H1 (cell line): ENCODE measurements around the gene NDUFA8. TPM values are rescaled to one million over a fixed set of nuclear protein-coding genes. Genes with fewer than 3 reads are reported as not detected.

ENCODE experiments used
- CTCF ChIA-PET: fragments of 300-600 bp; sonication (Branson Sonifier 250); formaldehyde crosslinking; loops from one replicate; lab custom pipeline; 2021; ENCODE audit not compliant: partially characterized antibody; lab: Charles Lee
- POLR2A ChIA-PET: fragments of 300-600 bp; sonication (Branson Sonifier 250); formaldehyde crosslinking; loops from one replicate; lab custom pipeline; 2021; ENCODE audit warnings: inconsistent platforms; ENCODE audit not compliant: partially characterized antibody; lab: Charles Lee
- DNase-seq, 2 experiments: peaks; one replicate each; pipeline versions ENCODE4 v3.0.0 to v3.0.0-alpha.2; 2010 to 2022; ENCODE audit warnings: low spot score in 2 of 2, low read depth in 1 of 2, mixed read lengths in 1 of 2
- FAIRE-seq: peaks from 2 replicates; lab custom pipeline; 2011; peaks lifted over from hg19 to GRCh38; lab: Jason Lieb, UNC
- H2AFZ ChIP-seq: 2 replicates; pipeline ENCODE4 v1.8.1; 2012; ENCODE audit warnings: low read length, inconsistent platforms
- H2AK5ac ChIP-seq: 2 replicates; pipeline ENCODE4 v1.6.1; 2013; ENCODE audit warnings: low read depth, low read length
- H2BK120ac ChIP-seq: replicated peaks from 2 replicates; pipeline ENCODE3; 2013; ENCODE audit warnings: low read depth, low read length, inconsistent platforms
- H2BK12ac ChIP-seq: 2 replicates; pipeline ENCODE4 v1.6.1; 2013; ENCODE audit warnings: low read depth, low read length
- H2BK15ac ChIP-seq: 2 replicates; pipeline ENCODE4 v1.6.1; 2013; ENCODE audit warnings: low read length
- H2BK20ac ChIP-seq: 2 replicates; pipeline ENCODE4 v1.6.1; 2013; ENCODE audit warnings: low read length
- H2BK5ac ChIP-seq: 2 replicates; pipeline ENCODE4 v1.6.1; 2013; ENCODE audit warnings: low read depth, low read length
- H3K14ac ChIP-seq: 2 replicates; pipeline ENCODE4 v1.6.1; 2013; ENCODE audit warnings: inconsistent platforms; ENCODE audit not compliant: insufficient read length
- H3K18ac ChIP-seq: 2 replicates; pipeline ENCODE4 v1.6.1; 2013; ENCODE audit warnings: low read length; ENCODE audit errors: extremely low read depth
- H3K23ac ChIP-seq: 2 replicates; pipeline ENCODE4 v1.6.1; 2013; ENCODE audit warnings: inconsistent platforms; ENCODE audit not compliant: insufficient read length
- H3K23me2 ChIP-seq: 2 replicates; pipeline ENCODE4 v1.6.1; 2013; ENCODE audit warnings: low read depth, low read length
- H3K27ac ChIP-seq: 2 replicates; pipeline ENCODE4 v1.6.1; 2011; ENCODE audit warnings: low read depth, low read length, inconsistent platforms
- H3K27me3 ChIP-seq, 4 experiments: replicated peaks in 1 of 4; 1 replicate in 1 of 4; 2 replicates in 3 of 4; pipeline versions ENCODE4 v1.6.1 to v1.8.1; 2011 to 2013; ENCODE audit warnings: low read length in 3 of 4, mild to moderate bottlenecking in 3 of 4, inconsistent platforms in 2 of 4, mixed read lengths in 2 of 4, moderate library complexity in 1 of 4; ENCODE audit not compliant: control insufficient read depth in 3 of 4, insufficient read depth in 3 of 4; ENCODE audit errors: extremely low read depth in 1 of 4
- H3K36me3 ChIP-seq, 4 experiments: 2 replicates each; pipeline versions ENCODE4 v1.6.1 to v1.8.1; 2011 to 2013; ENCODE audit warnings: mild to moderate bottlenecking in 4 of 4, low read length in 3 of 4, moderate library complexity in 2 of 4, control low read depth in 1 of 4, inconsistent platforms in 1 of 4; ENCODE audit not compliant: insufficient read depth in 4 of 4, control insufficient read depth in 2 of 4
- H3K4ac ChIP-seq: replicated peaks from 2 replicates; pipeline ENCODE3; 2013; ENCODE audit warnings: low read length, low read depth, mixed read lengths, inconsistent platforms; ENCODE audit not compliant: insufficient read length
- H3K4me1 ChIP-seq, 4 experiments: replicated peaks in 1 of 4; 1 replicate in 1 of 4; 2 replicates in 3 of 4; pipeline versions ENCODE4 v1.6.1 to v1.8.1; 2011 to 2013; ENCODE audit warnings: low read length in 3 of 4, inconsistent platforms in 2 of 4, mixed read lengths in 1 of 4; ENCODE audit not compliant: insufficient read depth in 4 of 4, control insufficient read depth in 3 of 4
- H3K4me2 ChIP-seq, 2 experiments: 2 replicates each; pipeline versions ENCODE4 v1.6.1 to v1.8.1; 2011 to 2013; ENCODE audit warnings: low read depth in 2 of 2, low read length in 2 of 2, control low read depth in 1 of 2, inconsistent platforms in 1 of 2, mild to moderate bottlenecking in 1 of 2; ENCODE audit not compliant: insufficient read depth in 1 of 2
- H3K4me3 ChIP-seq, 4 experiments: fragments of 200-600, 300-600 bp in 1 of 4; sonication (generic), shearing (Covaris generic), sonication (Bioruptor Twin) in 1 of 4; 2 replicates each; pipeline versions ENCODE4 v1.5.1 to v1.8.1; 2011 to 2016; ENCODE audit warnings: low read length in 4 of 4, low read depth in 3 of 4, control low read depth in 2 of 4, inconsistent platforms in 2 of 4, mild to moderate bottlenecking in 2 of 4, mixed read lengths in 1 of 4, moderate library complexity in 1 of 4; ENCODE audit not compliant: insufficient read depth in 2 of 4; ENCODE audit errors: extremely low read depth in 1 of 4
- H3K56ac ChIP-seq: replicated peaks from 2 replicates; pipeline ENCODE3; 2013; ENCODE audit warnings: low read depth, mild to moderate bottlenecking, mixed read lengths, low read length, inconsistent platforms; ENCODE audit not compliant: insufficient read length
- H3K79me1 ChIP-seq: 2 replicates; pipeline ENCODE4 v1.6.1; 2013; ENCODE audit warnings: low read depth, low read length, control low read depth
- H3K79me2 ChIP-seq, 2 experiments: 2 replicates each; pipeline versions ENCODE4 v1.6.1 to v1.8.1; 2012 to 2013; ENCODE audit warnings: low read length in 2 of 2, mild to moderate bottlenecking in 2 of 2, inconsistent platforms in 1 of 2; ENCODE audit not compliant: insufficient read depth in 2 of 2, control insufficient read depth in 1 of 2
- H3K9ac ChIP-seq, 4 experiments: replicated peaks in 1 of 4; 1 replicate in 1 of 4; 2 replicates in 3 of 4; pipeline versions ENCODE4 v1.6.1 to v1.8.1; 2011 to 2013; ENCODE audit warnings: low read depth in 3 of 4, low read length in 3 of 4, control low read depth in 2 of 4, mild to moderate bottlenecking in 2 of 4, moderate library complexity in 2 of 4, inconsistent platforms in 1 of 4; ENCODE audit errors: extremely low read depth in 1 of 4
- H3K9me3 ChIP-seq, 2 experiments: 2 replicates each; pipeline versions ENCODE4 v1.6.1 to v1.8.1; 2012 to 2013; ENCODE audit warnings: mild to moderate bottlenecking in 2 of 2, moderate library complexity in 2 of 2, control low read depth in 1 of 2, inconsistent platforms in 1 of 2, low read depth in 1 of 2, low read length in 1 of 2, mixed read lengths in 1 of 2; ENCODE audit not compliant: insufficient read depth in 2 of 2
- H4K20me1 ChIP-seq, 2 experiments: replicated peaks in 1 of 2; 2 replicates each; pipeline versions ENCODE3 to v1.8.1; 2011 to 2013; ENCODE audit warnings: inconsistent platforms in 2 of 2, low read length in 2 of 2, mild to moderate bottlenecking in 1 of 2; ENCODE audit not compliant: insufficient read depth in 2 of 2, control insufficient read depth in 1 of 2
- H4K5ac ChIP-seq: 2 replicates; pipeline ENCODE4 v1.6.1; 2013; ENCODE audit warnings: low read length, low read depth, mixed read lengths, inconsistent platforms; ENCODE audit not compliant: insufficient read length
- H4K8ac ChIP-seq: 2 replicates; pipeline ENCODE4 v1.8.0; 2013; ENCODE audit warnings: mild to moderate bottlenecking, moderate library complexity, low read length, inconsistent platforms; ENCODE audit not compliant: insufficient read depth; ENCODE audit errors: extremely low read depth
- H4K91ac ChIP-seq: replicated peaks from 2 replicates; pipeline ENCODE3; 2013; ENCODE audit warnings: low read length, mixed read lengths, inconsistent platforms; ENCODE audit not compliant: insufficient read length
- JUND ChIP-seq: IDR thresholded peaks from 2 replicates; pipeline ENCODE4 v1.6.1; 2011; ENCODE audit warnings: mild to moderate bottlenecking, improper control_type of control experiment, low read length
- KDM5A ChIP-seq: fragments of 200-600 bp; IDR thresholded peaks from 2 replicates; pipeline ENCODE4 v1.7.1; 2012; ENCODE audit warnings: mild to moderate bottlenecking, low read length, inconsistent platforms, mixed read lengths
- RAD21 ChIP-seq, 2 experiments: IDR thresholded peaks in 1 of 2; conservative IDR thresholded peaks in 1 of 2; 2 replicates each; pipeline ENCODE4 v1.6.1; 2011; ENCODE audit warnings: low read depth in 2 of 2, low read length in 2 of 2, improper control_type of control experiment in 1 of 2, inconsistent platforms in 1 of 2, mild to moderate bottlenecking in 1 of 2, moderate library complexity in 1 of 2
- SAP30 ChIP-seq: fragments of 300-600 bp; sonication (generic); IDR thresholded peaks from 2 replicates; pipeline ENCODE4 v1.7.1; 2012; ENCODE audit warnings: low read length, moderate library complexity, mild to moderate bottlenecking, inconsistent platforms; ENCODE audit not compliant: insufficient read depth, insufficient replicate concordance
- WGBS, 2 experiments: shearing (Covaris generic) in 1 of 2; methylation state at CpG; one replicate each; pipeline versions ENCODE4 v1.1.6 to v1.1.7; 2013 to 2015; ENCODE audit warnings: low lambda C conversion rate in 2 of 2, mixed read lengths in 2 of 2, inconsistent platforms in 1 of 2, low coverage in 1 of 2, missing lambda C conversion rate in 1 of 2; ENCODE audit not compliant: insufficient replicate concordance in 2 of 2, insufficient coverage in 1 of 2, insufficient read length in 1 of 2; ENCODE audit errors: extremely low coverage in 1 of 2, missing lambda C conversion rate in 1 of 2; 5-methylcytosine and 5-hydroxymethylcytosine counted together
- polyA plus RNA-seq, 7 experiments: library from polyadenylated mRNA; depleted of rRNA in 3 of 7; stranded (reverse) in 5 of 7; unstranded in 2 of 7; fragments of >200 nt in 5 of 7; fragments of 200-250 nt in 2 of 7; gene quantifications; 1 replicate in 5 of 7; 2 replicates in 1 of 7; 4 replicates in 1 of 7; pipeline versions ENCODE4 v1.2.1 to v1.2.3, GENCODE V29; 2011 to 2013; ENCODE audit warnings: missing spikeins in 2 of 7, mixed read lengths in 2 of 7
- total RNA-seq: library from RNA; stranded (reverse); fragmentation: NEBNext Ultra II Directional; extraction: Animal tissue kit (Norgen Biotek cat#: 25700); gene quantifications from 2 replicates; pipeline ENCODE4 v1.2.1, GENCODE V29; 2021
- TF ChIP-seq, protein P1 (sequence below), 3 experiments: IDR thresholded peaks; 1 replicate in 2 of 3; 2 replicates in 1 of 3; pipeline versions ENCODE4 v1.5.1 to v1.6.1; 2011; ENCODE audit warnings: low read length in 3 of 3, mild to moderate bottlenecking in 3 of 3, inconsistent platforms in 2 of 3, low read depth in 1 of 3, moderate library complexity in 1 of 3; ENCODE audit not compliant: insufficient read depth in 1 of 3; ENCODE audit errors: control extremely low read depth in 1 of 3

NDUFA8 gene
- total and polyA plus RNA-seq, 2 of the 8 experiments (the other 6 are each of a cell fraction or from before 2014, with no cell fraction given) = 61.0 to 73.8 TPM

DNA sequence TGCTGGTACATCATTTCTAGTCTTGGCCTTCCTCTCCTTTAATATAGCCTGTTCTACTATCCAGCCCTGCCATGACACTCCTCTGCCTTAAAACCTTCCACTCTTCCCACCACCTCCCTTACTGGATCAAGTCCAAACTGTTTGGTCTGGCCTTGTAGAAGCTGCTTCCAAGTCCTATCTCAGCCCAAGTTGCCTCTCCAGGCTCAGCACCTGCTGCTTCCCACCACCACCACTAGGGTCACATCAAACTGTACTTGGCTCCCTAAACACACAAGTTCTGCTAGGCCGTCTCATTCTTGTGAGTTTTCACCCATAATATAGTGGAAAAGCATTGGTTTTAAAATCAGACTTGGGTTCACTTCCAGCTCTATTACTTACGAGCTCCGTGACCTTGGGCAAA, 1.4 kb downstream of the NDUFA8 start:
- Histone ChIP-seq H3K79me1 (0 out of 2 replicates have a peak, but pooled peaks cover 2% of the 10 kb centered on the region), H4K91ac (no peak overlapping the region), H2AFZ (no peak overlapping the region), H3K56ac (no peak overlapping the region), H3K23me2 (peaks cover 2% of the 10 kb centered on the region), H3K14ac (no peak overlapping the region), H2BK12ac (no peak overlapping the region), H2BK120ac (no peak overlapping the region), H3K4me3 (no peak overlapping the region), H3K4me2 (peak overlapping the region in 1 of 2 experiments; percentile 100; a peak in 1 of 4 replicates), H2BK20ac (no peak overlapping the region), H3K4ac (no peak overlapping the region), H3K36me3 (no peaks in the 10 kb centered on the region), H3K4me1 (peaks cover 0 to 4% (median 0%) of the 10 kb centered on the region in 4 experiments; a peak in 2 of 7 replicates), H3K27me3 (no peaks in the 10 kb centered on the region), H2AK5ac (no peak overlapping the region), H4K8ac (no peak overlapping the region), H3K27ac (no peak overlapping the region), H3K9ac (no peak overlapping the region), H2BK5ac (no peak overlapping the region), H2BK15ac (no peak overlapping the region), H3K23ac (no peak overlapping the region), H4K5ac (no peak overlapping the region), H3K9me3 (peaks cover 0 to 4% of the 10 kb centered on the region in 2 experiments; a peak in 2 of 4 replicates), H3K79me2 (peaks cover 0 to 20% of the 10 kb centered on the region in 2 experiments; a peak in 3 of 4 replicates), H4K20me1 (peaks cover 0 to 2% of the 10 kb centered on the region in 2 experiments), H3K18ac (no peak overlapping the region)
- peak; percentile 32 to 51; a peak in 3 of 4 replicates for TF ChIP-seq RAD21 (IDR thresholded peaks at IDR 0.05 in 1 of 2, conservative IDR thresholded peaks at IDR 0.05 in 1 of 2; ENCODE audit: low read depth in 2 of 2, low read length in 2 of 2)
- no peak for TF ChIP-seq JUND
- TF ChIP-seq SAP30 = no peak
- TF ChIP-seq KDM5A = no peak
- TF ChIP-seq, protein P1, sequence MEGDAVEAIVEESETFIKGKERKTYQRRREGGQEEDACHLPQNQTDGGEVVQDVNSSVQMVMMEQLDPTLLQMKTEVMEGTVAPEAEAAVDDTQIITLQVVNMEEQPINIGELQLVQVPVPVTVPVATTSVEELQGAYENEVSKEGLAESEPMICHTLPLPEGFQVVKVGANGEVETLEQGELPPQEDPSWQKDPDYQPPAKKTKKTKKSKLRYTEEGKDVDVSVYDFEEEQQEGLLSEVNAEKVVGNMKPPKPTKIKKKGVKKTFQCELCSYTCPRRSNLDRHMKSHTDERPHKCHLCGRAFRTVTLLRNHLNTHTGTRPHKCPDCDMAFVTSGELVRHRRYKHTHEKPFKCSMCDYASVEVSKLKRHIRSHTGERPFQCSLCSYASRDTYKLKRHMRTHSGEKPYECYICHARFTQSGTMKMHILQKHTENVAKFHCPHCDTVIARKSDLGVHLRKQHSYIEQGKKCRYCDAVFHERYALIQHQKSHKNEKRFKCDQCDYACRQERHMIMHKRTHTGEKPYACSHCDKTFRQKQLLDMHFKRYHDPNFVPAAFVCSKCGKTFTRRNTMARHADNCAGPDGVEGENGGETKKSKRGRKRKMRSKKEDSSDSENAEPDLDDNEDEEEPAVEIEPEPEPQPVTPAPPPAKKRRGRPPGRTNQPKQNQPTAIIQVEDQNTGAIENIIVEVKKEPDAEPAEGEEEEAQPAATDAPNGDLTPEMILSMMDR (IDR thresholded peaks at IDR 0.05; ENCODE audit: control extremely low read depth in 1 of 3, insufficient read depth in 1 of 3, low read depth in 1 of 3, low read length in 3 of 3) = peak; percentile 53 to 86 (median 82)
- POLR2A ChIA-PET = interaction anchor here (2.1 to 2.2 kb wide), 2 partner anchors 13 to 20 kb away, joined by 4 to 9 read pairs; no protein-coding TSS in a partner anchor
- FAIRE-seq = peak; percentile 52
- WGBS, 2 experiments = 86% methylated on average over 3 of the region's 3 CpGs; no CpG with 5 or more reads in 1 of the 2 experiments
- peak in 1 of 2 experiments; percentile 34 for DNase-seq
- CTCF ChIA-PET = interaction anchor here (0.7 to 4.9 kb wide), 33 partner anchors 10 to 221 kb away, joined by 3 to 54 read pairs (median 6); no protein-coding TSS in a partner anchor
